NCI-H187 (cell line): Measurements from ENCODE around the gene SCPEP1.
"Not testable (repeated sequence)": the region's sequence is repeated elsewhere in the genome, so short reads cannot be mapped to it uniquely, and the experiment has no call there.

Experiments used
- DNase-seq, 2 experiments: peaks; one replicate each; lab custom pipeline; 2025; lab: John Stamatoyannopoulos, UW

Gene SCPEP1, protein sequence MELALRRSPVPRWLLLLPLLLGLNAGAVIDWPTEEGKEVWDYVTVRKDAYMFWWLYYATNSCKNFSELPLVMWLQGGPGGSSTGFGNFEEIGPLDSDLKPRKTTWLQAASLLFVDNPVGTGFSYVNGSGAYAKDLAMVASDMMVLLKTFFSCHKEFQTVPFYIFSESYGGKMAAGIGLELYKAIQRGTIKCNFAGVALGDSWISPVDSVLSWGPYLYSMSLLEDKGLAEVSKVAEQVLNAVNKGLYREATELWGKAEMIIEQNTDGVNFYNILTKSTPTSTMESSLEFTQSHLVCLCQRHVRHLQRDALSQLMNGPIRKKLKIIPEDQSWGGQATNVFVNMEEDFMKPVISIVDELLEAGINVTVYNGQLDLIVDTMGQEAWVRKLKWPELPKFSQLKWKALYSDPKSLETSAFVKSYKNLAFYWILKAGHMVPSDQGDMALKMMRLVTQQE

DNA sequence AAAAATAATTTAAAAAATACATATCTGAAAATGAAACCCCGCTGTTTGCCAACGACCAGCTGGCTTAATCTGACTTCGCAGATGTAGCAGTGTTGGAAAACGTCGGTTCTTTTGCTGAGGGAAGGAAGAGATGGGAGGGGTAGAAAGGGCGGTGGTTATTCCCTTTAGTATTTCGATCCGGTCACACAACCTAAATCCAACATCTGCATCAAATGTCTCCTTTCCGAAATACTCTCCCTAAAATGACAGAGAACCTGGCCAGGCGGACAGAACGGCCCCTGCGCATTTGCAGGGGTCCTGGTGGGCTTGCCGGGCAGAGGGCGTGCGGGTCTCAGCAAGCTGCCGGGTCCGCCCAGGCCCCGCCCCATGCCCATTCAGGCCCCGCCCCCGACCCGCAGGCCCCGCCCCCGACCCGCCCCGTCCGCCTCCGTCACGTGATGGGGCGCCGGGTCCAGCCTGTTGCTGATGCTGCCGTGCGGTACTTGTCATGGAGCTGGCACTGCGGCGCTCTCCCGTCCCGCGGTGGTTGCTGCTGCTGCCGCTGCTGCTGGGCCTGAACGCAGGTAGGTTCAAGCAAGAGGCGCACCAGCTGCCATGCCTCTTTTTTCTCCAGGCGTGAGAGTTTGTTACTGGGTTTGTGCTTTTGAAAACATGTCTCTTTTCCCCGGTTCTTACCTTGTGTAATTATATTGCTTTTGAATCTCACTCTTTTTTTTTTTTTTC lies at the start of gene SCPEP1:
SCPEP1 (plus strand) TSS at position 459 of the 723 bp plus-strand sequence; CDS start at position 488, 29 bp downstream.
- DNase-seq, result peak; percentile 57 to 76

DNA sequence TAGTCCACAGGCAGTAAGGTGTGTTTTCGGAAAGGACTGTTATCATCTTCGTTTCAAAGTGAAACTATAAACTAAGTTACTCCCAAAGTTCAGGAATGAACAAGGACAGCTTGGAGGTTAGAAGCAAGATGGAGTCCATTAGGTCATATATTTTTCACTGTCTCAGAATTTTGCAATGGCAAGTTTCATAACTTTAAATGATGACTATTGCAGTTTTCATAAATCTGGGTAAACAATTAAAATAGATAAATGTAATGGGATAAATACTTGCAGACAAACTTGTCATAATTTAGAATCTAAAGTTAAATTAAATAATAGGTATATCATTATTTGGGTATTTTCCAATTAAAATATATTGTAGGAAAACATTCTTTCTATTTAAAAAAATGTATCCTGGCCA lies 49.3 kb upstream of the SCPEP1 start:
- DNase-seq, result no peak

DNA sequence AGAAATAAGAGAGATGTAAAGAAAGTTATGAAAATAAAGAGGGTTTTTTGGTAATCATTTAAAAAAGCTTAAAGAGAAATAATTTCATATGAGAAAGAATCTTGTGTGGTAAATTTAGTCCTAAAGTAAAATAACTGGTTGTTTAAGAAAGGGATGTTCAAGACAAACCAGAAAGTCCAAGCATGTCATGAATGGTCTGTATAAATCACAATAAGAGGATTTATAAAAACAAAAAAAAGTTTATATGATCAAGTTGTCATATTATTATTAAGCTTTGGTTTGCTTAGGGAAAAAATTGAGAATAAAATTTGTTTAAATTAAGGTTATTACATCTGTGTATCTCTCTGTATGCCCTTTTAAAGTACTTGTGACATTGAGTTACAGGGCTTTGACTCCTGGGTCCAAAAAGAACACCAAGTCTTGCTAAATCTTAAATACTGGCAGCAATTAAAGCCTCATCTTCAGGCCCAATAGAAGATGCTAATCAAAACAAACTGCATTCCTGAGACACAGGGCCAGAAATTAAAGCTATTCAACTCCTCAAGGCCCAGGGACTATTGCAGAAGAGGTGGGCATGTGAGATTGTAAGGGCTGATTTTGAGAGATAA lies 48.5 kb upstream of the SCPEP1 start:
- DNase-seq, result no peak

DNA sequence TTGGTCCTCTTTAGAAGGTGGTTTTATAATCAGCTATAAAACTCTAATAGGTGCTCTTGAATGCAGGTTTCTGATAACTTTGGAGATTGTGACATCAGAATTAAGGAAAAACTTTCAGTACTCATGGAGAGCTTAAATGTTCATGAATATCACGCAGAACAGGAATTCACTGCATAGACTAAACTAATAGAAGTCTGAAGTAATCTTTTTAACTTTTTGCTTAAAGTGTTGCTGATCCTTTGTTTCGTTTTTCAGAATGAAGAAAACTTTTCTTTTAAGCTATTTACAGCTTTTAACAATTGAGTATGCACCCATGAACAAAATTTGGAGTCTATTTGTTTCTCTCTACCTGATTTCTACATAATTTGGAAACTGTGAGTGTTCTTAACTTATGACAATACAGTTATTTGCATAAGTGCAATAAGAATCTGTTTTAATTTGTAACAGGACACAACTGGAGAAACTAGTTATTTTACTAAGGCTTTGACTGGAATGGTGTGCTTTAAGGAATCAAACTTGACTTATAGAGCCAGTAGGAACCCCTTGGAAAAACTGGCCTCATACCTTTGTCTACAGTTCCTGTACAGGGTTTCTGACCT lies 47.1 kb upstream of the SCPEP1 start:
- DNase-seq, result no peak

DNA sequence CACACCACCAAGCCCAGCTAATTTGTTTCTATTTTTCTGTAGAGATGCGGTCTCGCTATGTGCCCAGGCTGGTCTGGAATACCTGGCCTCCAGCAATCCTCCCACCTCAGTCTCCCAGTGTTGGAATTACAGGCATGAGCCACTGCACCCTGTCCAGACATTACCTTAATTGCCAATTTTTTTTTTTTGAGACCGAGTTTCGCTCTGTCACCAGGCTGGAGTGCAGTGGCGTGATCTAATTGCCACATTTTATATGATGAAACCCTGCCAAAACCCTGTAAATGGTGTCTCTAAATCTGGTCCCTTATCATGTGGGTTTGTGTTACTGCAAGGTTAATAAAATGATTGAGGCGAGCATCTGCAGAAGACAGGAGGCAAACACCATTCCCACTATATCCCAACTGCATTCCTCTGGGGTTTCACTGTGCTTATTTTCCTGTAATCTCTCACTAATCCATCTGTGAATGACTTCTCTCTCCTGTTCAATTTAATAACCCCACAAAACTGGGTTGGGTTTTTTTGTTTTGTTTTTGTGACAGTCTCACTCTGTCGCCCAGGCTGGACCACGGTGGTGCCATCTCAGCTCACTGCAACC lies 44.7 kb upstream of the SCPEP1 start:
- no peak for DNase-seq

DNA sequence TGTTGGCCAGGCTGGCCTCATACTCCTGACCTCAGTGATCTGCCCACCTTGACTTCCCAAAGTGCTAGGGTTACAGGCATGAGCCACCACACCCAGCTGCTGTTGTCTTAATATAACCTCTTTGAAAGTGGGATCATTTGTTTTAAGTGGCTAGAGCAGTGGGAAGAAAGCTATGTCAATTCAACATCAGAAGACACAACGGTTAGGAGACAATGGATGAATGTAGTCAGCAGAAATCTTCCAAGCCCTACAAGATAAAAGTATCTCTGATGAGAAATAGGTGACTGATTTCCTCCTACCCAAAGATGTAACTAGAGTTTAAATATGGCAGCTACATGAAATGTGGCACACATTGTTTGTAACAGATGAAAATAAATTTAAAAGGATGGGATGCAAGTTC lies 44.1 kb upstream of the SCPEP1 start:
- no peak for DNase-seq

DNA sequence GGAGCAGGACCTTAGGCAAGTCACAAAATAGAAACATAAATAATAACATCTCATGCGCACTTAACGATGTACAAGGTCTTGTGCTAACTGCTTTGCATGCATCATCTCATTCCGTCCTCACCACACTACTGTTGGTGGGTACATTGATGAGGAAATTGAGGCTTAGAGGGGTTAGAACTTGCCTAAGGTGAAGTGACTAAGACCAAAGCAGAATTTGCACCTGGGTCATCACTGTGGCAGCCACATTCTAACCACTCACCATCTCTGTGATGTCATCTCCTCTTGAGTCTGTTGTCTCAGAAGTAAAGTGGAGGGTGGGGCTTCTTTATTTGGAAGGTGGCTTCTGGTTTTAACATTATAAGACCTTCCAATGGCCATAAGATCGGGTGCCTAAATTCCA lies 43.7 kb upstream of the SCPEP1 start:
- DNase-seq, result no peak

DNA sequence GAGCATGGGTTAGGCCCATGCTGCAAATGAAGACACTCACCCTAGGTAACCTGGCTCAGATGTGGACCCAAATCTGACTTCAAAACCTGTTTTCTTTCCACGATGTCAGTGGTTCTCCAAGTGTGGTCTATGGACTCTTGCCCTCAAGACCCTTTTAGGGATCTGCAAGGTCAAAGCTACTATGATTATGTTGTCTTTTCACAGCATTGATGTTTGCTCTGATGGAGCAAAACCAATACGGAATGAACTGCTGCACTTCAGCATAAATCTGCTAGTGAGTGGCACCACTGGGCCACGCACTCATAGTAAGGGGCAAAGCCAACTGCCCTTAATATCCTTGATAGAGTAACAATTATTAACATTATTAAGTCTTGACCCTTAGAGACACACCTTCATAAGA lies 42.5 kb upstream of the SCPEP1 start:
- no peak for DNase-seq

DNA sequence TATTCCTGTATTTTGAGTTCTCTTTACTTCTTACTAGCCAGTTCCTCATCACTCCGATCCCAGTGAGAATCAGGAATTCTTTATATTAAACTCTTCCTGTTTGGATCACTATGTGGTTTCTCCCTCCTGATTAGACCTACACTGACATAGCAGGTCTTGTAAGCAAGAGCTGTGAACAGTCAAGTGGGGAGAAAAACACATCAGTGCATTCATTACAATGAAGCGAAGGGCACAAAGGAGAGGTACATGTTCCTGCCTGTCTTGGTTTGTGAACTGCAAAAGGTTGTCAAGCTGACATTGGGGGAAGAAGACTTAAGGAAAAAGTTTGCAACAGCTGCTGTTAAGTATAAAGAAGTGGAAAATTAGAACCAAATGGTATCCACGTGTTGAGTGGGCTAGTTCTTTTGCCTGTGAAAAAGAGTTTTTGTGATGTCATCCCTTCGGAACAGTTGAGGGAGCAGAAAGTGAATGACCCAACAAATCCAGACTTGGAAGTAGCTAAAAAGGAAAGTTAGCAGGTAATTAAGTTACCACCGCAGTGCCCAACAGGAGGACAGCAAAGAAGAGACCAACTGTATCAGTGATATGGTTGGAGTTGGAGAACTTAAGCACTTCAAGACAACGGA lies 41.1 kb upstream of the SCPEP1 start:
- DNase-seq, result no peak

DNA sequence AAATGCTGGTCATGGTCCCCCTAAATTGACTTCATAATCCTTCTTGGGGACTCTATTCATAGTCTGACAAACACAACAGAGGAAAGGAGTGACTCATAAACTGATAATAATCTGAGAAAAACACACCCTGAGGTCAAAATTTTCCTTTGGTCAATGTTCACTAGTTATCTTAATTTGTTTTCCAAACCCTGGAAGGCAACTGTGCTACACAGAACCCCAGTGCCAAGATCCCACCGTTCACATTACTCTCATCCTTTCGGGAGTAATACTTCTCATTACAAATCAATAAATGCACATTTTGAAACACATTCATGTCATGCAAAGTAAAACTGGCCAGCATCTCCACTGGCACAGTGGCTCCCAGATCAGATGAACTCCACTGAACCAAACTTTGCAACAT lies 40.2 kb upstream of the SCPEP1 start:
- DNase-seq, result no peak

DNA sequence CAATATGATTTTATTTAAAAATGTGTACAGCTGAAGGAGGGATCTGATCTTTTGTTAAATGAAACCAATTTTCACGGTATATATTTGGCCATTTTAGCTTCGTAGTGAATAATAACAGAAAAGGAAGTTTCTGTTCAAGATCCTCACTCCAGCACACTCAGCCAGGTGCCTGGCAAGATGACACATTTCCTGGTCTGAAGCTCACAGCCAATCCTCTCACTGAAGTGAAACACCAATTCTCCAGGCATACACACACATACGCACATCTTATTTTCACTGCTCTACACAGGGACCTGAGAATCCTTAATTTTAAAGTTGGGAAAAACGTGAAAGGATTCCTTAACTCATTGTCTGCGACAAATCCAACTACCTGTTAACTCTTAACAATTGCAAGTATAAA lies 39.7 kb upstream of the SCPEP1 start:
- not testable (repeated sequence) for DNase-seq

DNA sequence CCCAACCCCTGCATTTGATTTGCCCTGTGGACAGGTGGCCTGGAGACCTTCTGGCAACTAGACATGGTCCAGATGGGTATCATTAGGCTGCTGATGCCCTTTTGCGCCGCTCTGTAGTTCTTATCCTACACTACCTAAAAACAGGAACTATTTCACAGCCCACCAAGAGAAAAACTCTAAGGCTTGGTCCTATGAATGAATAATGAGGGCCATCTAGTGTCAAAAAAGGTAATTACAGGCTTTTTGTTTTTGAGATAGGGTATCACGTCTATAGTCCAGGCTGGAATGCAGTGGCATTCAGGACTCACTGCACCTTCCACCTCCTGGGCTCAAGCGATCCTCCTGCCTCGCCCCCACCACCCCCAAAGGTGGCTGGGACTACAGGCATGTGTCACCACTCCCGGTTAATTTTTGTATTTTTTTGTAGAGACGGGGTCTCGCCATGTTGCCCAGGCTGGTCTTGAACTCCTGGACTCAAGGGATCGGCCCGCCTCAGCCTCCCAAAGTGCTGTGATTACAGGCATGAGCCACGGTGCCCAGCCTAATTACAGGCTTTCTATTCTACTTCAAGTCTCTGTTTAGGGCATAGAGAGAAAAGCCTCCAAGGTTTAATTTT lies 38.0 kb upstream of the SCPEP1 start:
- peak; percentile 3 to 19 for DNase-seq

DNA sequence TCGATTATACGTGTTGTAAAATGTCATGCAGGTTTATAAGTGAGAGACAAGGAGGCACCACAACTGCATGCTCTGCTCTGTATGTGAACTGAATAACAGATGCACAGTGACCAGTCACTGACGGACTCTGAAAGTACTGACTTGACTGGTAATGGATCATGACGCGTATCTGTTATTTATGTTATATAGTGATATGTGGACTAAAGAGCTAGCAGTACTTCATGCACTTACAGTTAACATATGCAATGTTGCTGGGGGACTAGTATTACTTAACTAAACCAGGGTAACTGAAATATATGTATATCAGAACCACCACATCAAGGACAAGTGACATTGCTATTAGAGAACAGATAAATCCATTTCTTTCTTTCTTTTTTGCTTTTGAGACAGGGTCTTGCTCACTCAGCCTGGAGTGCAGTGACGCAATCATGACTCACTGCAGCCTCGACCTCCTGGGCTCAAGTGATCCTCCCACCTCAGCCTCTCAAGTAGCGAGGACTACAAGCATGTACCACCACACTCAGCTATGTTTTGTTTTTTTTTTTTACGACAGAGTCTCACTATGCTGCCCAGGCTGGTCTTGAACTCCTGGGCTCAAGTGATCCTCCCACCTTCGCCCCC lies 34.3 kb upstream of the SCPEP1 start:
- no peak for DNase-seq

DNA sequence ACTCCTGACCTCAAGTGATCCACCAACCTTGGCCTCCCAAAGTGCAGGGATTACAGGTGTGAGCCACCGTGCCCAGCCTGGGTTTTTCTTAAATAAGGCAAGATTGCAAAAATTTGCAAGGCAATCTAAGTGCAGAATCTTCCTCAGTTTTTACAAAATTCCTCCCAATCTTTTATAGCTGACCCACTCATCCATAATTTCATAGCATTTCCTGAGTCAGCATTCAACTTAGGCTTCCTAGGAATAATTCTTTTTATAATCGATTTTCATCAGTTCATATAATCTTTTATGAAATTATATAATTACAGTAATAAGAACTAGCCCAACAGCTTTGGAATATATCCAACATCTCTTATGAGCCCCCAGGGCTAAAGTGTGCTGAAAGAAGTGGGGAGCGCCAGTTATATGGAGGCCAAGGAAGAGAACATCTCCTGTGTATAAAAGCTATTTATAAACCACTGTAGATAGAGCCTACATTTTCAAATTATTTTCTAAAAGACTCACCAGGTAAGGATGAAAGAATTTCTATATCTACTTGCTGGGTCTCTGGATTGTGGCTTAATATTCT lies 31.9 kb upstream of the SCPEP1 start:
- no peak for DNase-seq

DNA sequence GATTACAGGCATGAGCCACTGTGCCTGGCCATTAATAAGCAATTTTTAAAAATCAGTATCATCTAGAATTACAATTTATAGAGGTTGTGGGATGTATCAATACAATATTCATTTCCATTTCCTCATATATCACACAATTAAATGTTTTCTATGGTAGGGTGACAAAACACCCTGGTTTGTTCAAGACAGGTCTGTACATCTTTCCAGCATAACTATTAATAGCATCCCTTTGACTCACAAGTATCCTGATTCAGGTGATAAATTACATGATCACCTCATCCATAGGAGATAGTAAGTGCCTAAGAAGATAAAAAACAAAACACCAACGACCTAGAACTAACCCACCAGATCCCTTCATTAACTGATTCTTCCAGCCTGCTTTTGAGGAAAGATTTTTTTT lies 30.2 kb upstream of the SCPEP1 start:
- no peak for DNase-seq

DNA sequence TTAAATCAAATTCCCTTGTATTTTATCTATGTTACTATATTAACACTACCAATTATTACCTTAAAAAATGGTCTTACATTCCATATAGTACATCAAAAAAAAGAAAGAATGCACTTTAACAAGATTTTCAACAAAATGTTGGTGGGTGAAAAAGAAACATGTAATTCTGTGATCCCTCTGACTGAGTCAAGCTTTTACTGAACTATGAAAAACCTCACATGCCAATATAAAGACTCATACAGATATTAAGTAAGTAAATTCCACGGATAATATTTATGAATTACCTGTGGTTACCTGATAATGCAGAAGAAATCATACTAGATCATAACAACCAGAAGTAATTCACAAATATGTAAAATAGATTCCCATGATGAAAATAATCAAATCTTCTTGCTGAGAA lies 29.4 kb upstream of the SCPEP1 start:
- DNase-seq, result no peak

DNA sequence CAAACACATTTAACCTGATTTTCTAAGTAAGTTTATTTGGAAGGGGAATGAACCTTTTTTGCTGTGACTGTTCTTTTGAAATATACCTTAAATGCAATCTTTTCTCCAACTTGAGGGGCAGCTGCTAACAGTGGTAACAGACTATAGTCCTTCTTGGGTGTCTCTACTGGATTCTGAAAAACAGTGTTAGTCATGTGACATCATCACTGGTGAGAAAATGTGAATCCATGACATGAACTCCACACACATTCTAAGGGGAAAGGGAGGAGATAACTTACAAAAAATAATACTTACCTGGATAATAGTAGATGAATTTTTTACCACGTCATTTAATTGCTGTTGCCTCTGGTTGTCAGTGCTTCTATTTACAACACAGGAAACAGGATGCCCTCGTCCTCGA lies 28.3 kb upstream of the SCPEP1 start:
- no peak for DNase-seq

DNA sequence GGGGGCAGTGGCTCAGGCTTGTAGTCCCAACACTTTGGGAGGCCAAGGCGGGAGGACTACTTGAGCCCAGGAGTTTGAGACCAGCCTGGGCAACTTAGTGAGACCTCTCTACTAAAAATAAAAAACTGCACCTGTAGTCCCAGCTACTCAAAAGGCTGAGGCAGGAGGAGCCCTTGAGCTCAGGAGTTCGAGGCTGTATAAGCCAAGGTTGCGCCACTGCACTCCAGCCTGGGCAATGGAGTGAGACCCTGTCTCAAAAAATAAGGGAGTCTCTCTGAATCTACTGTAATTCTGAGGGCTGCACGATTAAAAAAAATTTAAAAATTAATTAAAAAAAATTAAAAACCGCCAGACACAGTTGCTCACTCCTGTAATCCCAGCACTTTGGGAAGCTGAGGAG lies 20.9 kb upstream of the SCPEP1 start:
- no peak for DNase-seq

DNA sequence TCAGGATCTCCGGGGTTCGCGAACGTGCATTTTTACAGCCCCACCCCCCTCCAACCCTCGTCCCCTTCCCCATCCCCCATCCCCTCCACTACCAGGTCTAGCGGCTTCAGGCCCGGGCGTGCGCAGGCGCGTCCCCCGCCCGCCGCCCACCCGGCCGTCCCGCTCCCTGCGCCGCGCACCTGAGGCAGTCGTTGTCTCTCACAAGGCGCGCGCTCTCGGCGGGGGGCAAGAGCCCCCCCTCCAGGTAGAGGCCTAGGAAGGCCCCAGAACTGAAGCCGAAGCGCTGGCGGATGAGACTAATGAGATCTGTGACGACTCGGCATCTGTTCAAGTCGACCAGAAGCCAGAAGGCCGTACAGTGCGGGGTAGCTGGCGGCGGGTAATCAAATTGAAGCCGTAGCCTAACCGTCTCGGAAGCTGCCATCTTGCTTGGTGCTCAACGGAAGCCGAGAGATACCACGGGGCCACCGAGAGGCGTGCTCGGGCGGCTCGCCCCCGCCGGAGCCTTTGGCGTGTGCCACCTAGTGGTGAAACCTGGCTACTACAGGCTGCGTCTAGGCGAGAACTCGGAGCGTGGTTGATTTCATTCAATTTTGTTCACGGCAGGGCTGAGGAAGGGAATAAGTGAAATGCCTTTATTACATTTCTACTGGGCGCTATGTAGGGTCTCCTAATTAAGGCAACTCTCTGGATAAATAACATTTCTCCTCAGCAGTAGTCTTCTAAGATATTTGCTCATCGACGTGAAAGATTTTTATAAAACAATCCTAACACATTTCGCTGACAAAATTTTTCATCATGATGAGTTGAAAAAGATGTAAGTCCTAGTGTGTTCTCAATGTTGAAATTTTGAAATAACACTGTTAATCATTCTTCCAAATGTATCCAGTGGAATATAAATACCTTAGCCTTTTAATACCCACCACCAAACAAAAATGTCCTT lies 17.1 kb upstream of the SCPEP1 start, which contains the start of gene COIL:
COIL (minus strand) TSS at position 455 of the 943 bp plus-strand sequence; CDS start at position 424, 31 bp downstream.
- DNase-seq, result peak; percentile 81 to 87
